ENCODE results near the gene CXADR.
"Not testable (repeated sequence)": the region's sequence is repeated elsewhere in the genome, so short reads cannot be mapped to it uniquely, and the experiment has no call there.

CXADR gene

GRCh38 chr21:17512253-17513213 lies at the start of gene CXADR:
Gene CXADR, plus strand, starts transcription at chr21:17513043. Its CDS starts 87 bp downstream, at chr21:17513130.
- DNase-seq (ENCODE audit: low spot score): peak; percentile 83

- DNase-seq (ENCODE audit: low spot score): no peak
These were observed 46.7 kb upstream of the CXADR start for GRCh38 chr21:17466166-17466565.

- DNase-seq (ENCODE audit: low spot score): no peak
These were observed 45.5 kb upstream of the CXADR start for GRCh38 chr21:17467392-17467791.

- no peak for DNase-seq (ENCODE audit: low spot score)
These were observed 45.0 kb upstream of the CXADR start for GRCh38 chr21:17467829-17468228.

GRCh38 chr21:17468698-17469097 lies 44.1 kb upstream of the CXADR start:
- no peak for DNase-seq (ENCODE audit: low spot score)

- no peak for DNase-seq (ENCODE audit: low spot score)
These were observed 43.1 kb upstream of the CXADR start for GRCh38 chr21:17469727-17470126.

GRCh38 chr21:17472182-17472581 lies 40.7 kb upstream of the CXADR start:
- no peak for DNase-seq (ENCODE audit: low spot score)

- no peak for DNase-seq (ENCODE audit: low spot score)
These were observed 40.1 kb upstream of the CXADR start for GRCh38 chr21:17472592-17473271.

GRCh38 chr21:17476006-17476405 lies 36.8 kb upstream of the CXADR start:
- DNase-seq (ENCODE audit: low spot score): no peak

GRCh38 chr21:17478156-17478555 lies 34.7 kb upstream of the CXADR start:
- not testable (repeated sequence) for DNase-seq (ENCODE audit: low spot score)

- DNase-seq (ENCODE audit: low spot score): no peak
These were observed 33.2 kb upstream of the CXADR start for GRCh38 chr21:17479606-17480005.

- no peak for DNase-seq (ENCODE audit: low spot score)
These were observed 29.9 kb upstream of the CXADR start for GRCh38 chr21:17482928-17483327.

- DNase-seq (ENCODE audit: low spot score): no peak
These were observed 24.2 kb upstream of the CXADR start for GRCh38 chr21:17488620-17489019.

GRCh38 chr21:17489565-17489964 lies 23.3 kb upstream of the CXADR start:
- not testable (repeated sequence) for DNase-seq (ENCODE audit: low spot score)

- DNase-seq (ENCODE audit: low spot score): no peak
These were observed 21.0 kb upstream of the CXADR start for GRCh38 chr21:17491716-17492414.

GRCh38 chr21:17492415-17493168 lies 20.3 kb upstream of the CXADR start:
- no peak for DNase-seq (ENCODE audit: low spot score)

GRCh38 chr21:17494051-17494450 lies 18.8 kb upstream of the CXADR start:
- no peak for DNase-seq (ENCODE audit: low spot score)

- DNase-seq (ENCODE audit: low spot score): no peak
These were observed 17.2 kb upstream of the CXADR start for GRCh38 chr21:17495680-17496079.

- DNase-seq (ENCODE audit: low spot score): no peak
These were observed 15.5 kb upstream of the CXADR start for GRCh38 chr21:17497316-17497715.

- no peak for DNase-seq (ENCODE audit: low spot score)
These were observed 14.3 kb upstream of the CXADR start for GRCh38 chr21:17498586-17498985.

- no peak for DNase-seq (ENCODE audit: low spot score)
These were observed 11.5 kb upstream of the CXADR start for GRCh38 chr21:17501107-17502006.

Measured in putamen (tissue), 1 donor.